GM21576 (cell line): Measurements from ENCODE around the gene CLN6.
"Not testable (repeated sequence)": the region's sequence is repeated elsewhere in the genome, so short reads cannot be mapped to it uniquely, and the experiment has no call there.

Source experiments
- ATAC-seq: cut with Tn5 transposase; IDR thresholded peaks from one replicate; pipeline ENCODE4 v1.9.1; 2021; ENCODE audit warnings: mild to moderate bottlenecking, moderate library complexity; ENCODE audit not compliant: unreplicated experiment

The CLN6 gene

GRCh38 chr15:68192117-68192516 lies 37.4 kb downstream of the CLN6 start:
- ATAC-seq = no peak

GRCh38 chr15:68191555-68191954 lies 38.0 kb downstream of the CLN6 start:
- ATAC-seq = no peak

GRCh38 chr15:68190048-68190447 lies 39.5 kb downstream of the CLN6 start:
- ATAC-seq = no peak

GRCh38 chr15:68188647-68189046 lies 40.9 kb downstream of the CLN6 start:
- no peak for ATAC-seq

- ATAC-seq = no peak
Observed at GRCh38 chr15:68187559-68187958, 42.0 kb downstream of the CLN6 start.

GRCh38 chr15:68186671-68187397 lies 42.7 kb downstream of the CLN6 start:
- no peak for ATAC-seq

- no peak for ATAC-seq
Observed at GRCh38 chr15:68184616-68185480, 44.7 kb downstream of the CLN6 start.

- ATAC-seq = no peak
Observed at GRCh38 chr15:68183616-68184315, 45.8 kb downstream of the CLN6 start.

- ATAC-seq = no peak
Observed at GRCh38 chr15:68177742-68178141, 51.8 kb downstream of the CLN6 start.

- ATAC-seq = no peak
Observed at GRCh38 chr15:68176601-68177000, 52.9 kb downstream of the CLN6 start.

- no peak for ATAC-seq
Observed at GRCh38 chr15:68175526-68175925, 54.0 kb downstream of the CLN6 start.

- ATAC-seq = no peak
Observed at GRCh38 chr15:68173119-68173518, 56.4 kb downstream of the CLN6 start.

- ATAC-seq = not testable (repeated sequence)
Observed at GRCh38 chr15:68172037-68172436, 57.5 kb downstream of the CLN6 start.

GRCh38 chr15:68166847-68167246 lies 62.7 kb downstream of the CLN6 start:
- ATAC-seq = no peak

GRCh38 chr15:68163191-68163590 lies 66.3 kb downstream of the CLN6 start:
- no peak for ATAC-seq

GRCh38 chr15:68158046-68158628 lies 71.4 kb downstream of the CLN6 start:
- no peak for ATAC-seq

GRCh38 chr15:68157074-68157473 lies 72.5 kb downstream of the CLN6 start:
- no peak for ATAC-seq
